GM12892 (cell line): ENCODE measurements around the gene PTPRN2.

Source experiments
- DNase-seq: peaks from one replicate; pipeline ENCODE4 v3.0.0; 2011; ENCODE audit not compliant: insufficient read length
- FAIRE-seq: peaks from 2 replicates; lab custom pipeline; 2011; peaks lifted over from hg19 to GRCh38; lab: Jason Lieb, UNC
- POLR2A ChIP-seq: IDR thresholded peaks from 2 replicates; pipeline ENCODE4 v1.6.1; 2011; ENCODE audit warnings: low read depth, low read length, control low read depth
- POLR2AphosphoS5 ChIP-seq: IDR thresholded peaks from 2 replicates; pipeline ENCODE4 v1.6.1; 2011; ENCODE audit warnings: low read depth, low read length, control low read depth
- TAF1 ChIP-seq: IDR thresholded peaks from 2 replicates; pipeline ENCODE4 v1.6.1; 2011; ENCODE audit warnings: low read depth, mild to moderate bottlenecking, control low read depth, low read length, borderline replicate concordance

Gene PTPRN2

DNA sequence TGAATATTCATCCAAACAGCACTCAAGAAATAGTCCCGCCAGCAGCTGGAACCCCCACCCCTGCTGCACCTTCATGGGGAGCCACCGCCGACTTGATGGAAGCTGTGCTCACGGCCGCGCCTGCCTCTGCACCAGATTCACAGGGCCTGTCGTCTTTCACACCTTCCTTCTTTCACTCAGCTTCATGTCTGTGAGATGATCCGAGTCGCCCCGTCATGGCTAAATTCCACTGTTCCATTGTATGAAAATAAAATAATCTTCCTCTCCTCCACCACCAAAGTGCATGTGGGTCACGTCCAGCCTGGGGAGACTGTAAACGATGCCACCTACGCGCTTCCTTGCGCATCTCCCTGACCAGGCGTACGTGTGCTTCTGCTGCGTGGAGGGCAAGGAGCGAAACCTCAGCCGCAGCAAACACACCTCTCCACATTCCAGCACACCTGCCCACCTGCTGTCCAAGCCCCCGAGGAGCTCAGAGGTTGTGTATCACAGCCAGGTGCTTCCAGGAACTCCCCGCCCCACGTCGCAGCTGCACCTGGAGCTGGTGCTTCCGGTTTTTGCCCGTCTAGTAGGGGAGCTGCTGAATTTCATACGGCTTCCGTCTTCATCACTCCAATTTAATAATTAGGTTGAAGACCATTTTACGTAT, 137.0 kb downstream of the PTPRN2 start:
- TF ChIP-seq POLR2A: no peak
- no peak for TF ChIP-seq TAF1
- no peak for TF ChIP-seq POLR2AphosphoS5
- FAIRE-seq (no peak), DNase-seq (no peak)

DNA sequence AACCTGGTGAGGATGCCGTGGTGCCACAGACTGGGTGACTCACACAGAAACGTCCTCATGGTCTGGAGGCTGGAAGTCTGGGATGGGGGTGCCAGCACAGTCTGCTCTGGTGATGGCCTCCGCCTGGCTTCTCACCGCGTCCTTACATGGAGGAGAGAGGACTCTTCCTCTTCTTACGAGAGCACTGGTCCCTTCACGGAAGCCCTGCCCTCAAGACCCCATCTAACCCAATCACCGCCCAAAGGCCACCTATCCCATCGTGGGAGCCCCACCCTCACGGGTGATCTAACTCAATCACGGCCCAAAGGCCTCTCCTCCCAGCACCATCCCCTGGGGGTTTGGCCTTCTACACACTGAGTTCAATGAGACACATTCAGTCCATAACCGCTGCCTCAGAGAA, 137.7 kb downstream of the PTPRN2 start:
- FAIRE-seq: no peak
- no peak for TF ChIP-seq POLR2AphosphoS5

DNA sequence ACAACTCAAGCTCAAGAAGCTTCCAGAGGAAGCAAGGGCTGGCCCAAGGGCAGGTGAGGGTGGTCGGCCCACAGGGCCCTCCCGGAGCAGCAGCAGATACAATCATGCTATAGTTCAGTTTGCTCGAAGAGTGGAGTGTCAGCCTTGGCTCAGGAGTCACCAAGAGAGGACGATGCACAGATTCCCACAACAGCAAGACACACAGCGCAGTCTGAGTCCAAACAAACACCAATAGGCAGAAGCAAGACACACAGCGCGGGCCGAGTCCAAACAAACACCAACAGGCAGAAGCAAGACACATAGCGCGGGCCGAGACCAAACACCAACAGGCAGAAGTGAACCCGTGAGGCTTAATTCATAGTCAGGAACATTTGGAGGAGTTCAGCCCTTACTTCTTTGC, 138.4 kb downstream of the PTPRN2 start:
- no peak for DNase-seq
- TF ChIP-seq POLR2AphosphoS5 (no peak), POLR2A (no peak), TAF1 (no peak)
- no peak for FAIRE-seq

More for the DNA sequence above, 137.7 kb downstream of the PTPRN2 start:
- no peak for DNase-seq

DNA sequence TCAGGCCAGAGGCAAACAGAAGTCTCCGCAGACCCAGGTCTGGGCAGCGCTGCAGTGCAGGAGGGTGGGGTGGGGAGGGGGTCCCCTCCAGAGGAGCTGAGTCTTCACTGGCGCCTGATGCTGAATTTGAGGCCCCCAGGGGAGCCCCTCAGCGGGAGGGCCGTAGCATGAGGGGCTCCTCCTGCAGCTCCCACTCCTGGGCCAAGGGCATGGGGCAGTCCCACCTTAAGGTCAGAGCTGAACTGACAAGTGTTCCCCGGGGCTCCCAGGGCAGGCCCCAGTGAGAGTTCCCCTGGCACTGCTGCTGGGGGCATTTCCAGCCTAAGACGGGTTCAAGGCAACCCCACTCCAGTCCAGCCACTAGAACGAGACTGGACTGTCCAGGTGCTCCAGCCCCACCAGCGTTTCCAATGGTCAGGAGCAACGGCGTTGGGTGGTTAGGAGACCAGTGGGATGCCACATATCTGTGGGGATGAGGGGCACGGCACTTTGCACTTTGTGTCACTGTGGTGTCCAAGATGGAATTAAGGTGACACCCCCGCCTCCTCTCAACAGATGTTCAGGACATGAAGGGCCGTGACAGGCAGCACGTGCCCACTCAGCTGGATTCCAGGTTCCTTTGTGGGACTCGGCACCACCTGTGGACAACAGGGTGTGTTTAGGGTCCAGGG, 139.1 kb downstream of the PTPRN2 start:
- TF ChIP-seq POLR2AphosphoS5: no peak
- DNase-seq (no peak), FAIRE-seq (no peak)

GRCh38 chr7:158447506-158448171, 140.0 kb downstream of the PTPRN2 start:
- TF ChIP-seq TAF1 (no peak), POLR2A (no peak), POLR2AphosphoS5 (no peak)
- DNase-seq (no peak), FAIRE-seq (no peak)

DNA sequence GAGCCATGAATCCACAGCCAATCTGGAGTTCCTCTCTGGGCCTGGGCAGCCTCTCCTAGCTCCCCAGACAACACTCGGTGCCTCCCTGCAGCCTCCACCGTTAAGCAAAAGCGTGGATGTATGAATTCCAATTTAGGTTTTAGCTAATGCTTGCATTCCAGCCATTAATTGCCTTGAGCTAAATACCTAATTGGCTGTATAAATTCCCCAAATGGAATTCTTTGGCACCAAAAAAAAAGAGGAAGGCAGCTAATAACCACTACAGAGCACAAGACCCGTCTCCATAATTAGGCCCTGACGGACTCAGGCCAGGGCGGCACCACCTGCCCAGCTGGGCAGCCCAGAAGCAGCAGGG, 140.5 kb downstream of the PTPRN2 start:
- no peak for DNase-seq

DNA sequence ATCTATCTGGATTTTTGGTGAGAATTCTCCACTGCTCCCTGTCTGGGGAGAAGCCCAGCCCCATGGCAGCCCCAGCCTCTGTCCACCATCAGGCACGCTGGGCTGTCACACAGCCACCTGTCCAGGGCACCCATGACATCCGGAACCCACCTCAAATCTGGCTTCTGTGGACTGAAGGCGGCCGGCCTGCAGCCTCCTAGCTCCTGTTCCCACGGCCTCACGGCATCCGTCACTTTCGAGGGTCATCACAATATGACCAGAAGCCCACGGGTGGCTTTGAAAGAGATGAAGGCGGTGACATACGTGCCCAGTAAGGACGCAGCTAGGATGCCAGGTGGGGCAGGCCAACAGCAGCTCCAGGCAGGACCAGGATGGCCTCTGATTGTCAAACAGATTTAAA, 140.9 kb downstream of the PTPRN2 start:
- FAIRE-seq (no peak), DNase-seq (no peak)
- TF ChIP-seq POLR2A (no peak), TAF1 (no peak), POLR2AphosphoS5 (no peak)

More for the DNA sequence above, 140.5 kb downstream of the PTPRN2 start:
- no peak for TF ChIP-seq POLR2A
- TF ChIP-seq POLR2AphosphoS5: no peak
- TF ChIP-seq TAF1: no peak
- FAIRE-seq: no peak

DNA sequence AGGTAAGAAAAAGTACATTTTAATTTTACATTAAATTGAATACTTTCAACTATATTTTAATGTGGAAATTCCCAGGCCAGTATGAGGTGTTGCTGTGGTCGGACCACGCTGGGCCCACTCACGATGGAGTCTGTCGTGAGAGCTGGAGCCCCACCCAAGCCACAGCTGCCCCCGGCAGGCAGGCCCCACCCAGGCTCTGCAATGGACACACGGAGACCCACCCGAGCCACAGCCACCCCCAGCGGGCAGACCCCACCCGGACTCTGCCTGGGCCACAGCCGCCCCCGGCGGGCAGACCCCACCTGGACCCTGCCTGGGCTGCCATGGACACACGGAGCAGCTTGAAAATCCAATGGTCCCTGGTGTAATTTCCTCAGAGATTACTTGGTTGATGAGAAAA, 141.3 kb downstream of the PTPRN2 start:
- FAIRE-seq (no peak), DNase-seq (no peak)
- no peak for TF ChIP-seq TAF1
- no peak for TF ChIP-seq POLR2AphosphoS5
- no peak for TF ChIP-seq POLR2A

- DNase-seq (no peak), FAIRE-seq (no peak)
- TF ChIP-seq POLR2A (no peak), POLR2AphosphoS5 (no peak), TAF1 (no peak)
Observed at GRCh38 chr7:158445421-158446175, 142.0 kb downstream of the PTPRN2 start.

DNA sequence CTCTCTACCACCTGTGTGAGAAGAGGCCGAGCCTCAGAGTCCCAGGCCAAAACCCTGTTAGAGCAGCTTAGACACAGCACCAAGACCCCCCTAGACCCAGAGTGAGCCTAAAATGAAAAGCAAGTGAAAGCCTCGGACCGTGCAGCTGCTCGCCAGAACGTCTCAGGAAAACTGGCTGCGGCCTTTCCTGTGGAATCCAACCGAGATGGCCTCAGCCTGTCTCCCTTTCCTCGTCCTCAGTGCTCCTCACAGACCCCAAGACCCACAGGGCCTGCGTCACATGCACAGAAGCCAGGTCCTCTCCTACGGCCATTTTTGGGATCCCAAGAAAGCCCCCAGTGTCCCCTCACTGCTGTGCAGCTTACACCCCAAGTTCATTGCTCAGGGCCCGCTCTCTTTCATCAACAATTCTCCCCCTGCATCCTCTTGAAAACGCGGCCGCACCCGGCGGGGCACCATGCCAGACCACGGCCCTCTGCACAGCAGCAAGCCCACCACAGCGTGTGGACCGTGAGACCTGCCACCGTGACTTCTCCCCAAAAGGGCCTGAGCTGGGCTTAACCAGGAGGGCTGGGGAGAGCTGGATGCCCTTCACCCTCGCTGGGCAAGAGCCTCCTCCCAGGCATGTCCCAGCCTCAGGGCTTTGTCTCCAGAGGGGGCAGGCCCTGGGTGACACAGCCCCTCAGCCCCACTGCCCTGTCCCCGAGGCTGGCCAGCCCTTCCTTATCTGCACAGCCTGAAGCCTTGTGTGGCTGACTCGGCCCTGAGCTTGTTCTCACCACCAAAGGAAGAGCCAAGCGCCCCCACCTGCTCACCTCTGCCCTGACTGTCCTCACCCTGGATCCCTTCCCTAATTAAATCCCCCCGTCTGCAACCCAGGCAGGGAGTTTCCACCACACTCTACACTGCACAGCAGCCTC, 142.9 kb downstream of the PTPRN2 start:
- TF ChIP-seq TAF1 (no peak), POLR2A (no peak), POLR2AphosphoS5 (no peak)
- FAIRE-seq (no peak), DNase-seq (no peak)

DNA sequence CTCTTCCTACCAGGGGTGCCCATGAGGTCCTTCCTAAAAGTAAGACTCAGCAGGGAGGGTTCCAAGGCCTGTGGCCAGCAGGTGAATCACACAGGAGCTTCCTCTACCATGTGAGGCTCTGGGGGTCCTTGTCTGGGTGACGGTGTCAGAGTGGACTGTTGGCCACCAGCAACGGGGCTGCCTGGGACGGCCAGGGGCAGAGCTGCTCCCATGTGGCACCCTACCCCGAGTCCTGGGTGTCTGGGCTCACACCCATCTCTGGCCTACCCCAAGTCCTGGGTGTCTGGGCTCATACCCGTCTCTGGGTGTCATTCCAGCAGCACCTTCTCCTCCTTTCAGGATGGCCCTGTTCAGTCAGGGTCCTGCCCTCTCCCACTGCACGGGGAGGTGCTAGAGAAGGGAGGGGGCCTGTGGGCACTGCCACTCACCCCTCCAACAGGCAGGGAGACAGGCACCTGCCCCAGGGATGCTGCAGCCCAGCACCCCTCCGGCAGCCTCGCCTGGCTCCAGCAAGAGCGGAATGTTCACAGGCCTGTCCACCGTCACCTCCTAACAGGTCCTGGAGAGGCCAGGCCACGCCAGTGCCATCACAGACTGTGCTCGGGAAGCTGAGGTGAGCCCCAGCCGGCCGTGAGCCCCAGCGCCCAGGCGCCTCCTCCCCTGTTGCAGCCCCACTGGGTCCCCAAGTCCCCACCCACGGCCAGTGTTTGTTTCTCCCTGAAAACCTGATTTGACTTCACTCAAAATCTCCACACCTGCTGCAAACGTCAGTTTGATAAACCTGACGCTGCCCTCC, 143.7 kb downstream of the PTPRN2 start:
- FAIRE-seq (no peak), DNase-seq (no peak)
- TF ChIP-seq POLR2AphosphoS5 (no peak), TAF1 (no peak), POLR2A (no peak)

GRCh38 chr7:158443014-158443687, 144.5 kb downstream of the PTPRN2 start:
- DNase-seq (no peak), FAIRE-seq (no peak)
- no peak for TF ChIP-seq POLR2AphosphoS5
- TF ChIP-seq POLR2A: no peak
- TF ChIP-seq TAF1: no peak
